ENCODE measurements around the gene SH3BP4. TPM values are rescaled to one million over a fixed set of nuclear protein-coding genes. Genes with fewer than 3 reads are reported as not detected.

The SH3BP4 gene
- total and polyA plus RNA-seq, 10 of the 15 experiments (the other 5 are each of a cell fraction or from before 2014, with no cell fraction given), result 0.03 to 0.36 TPM; not detected in 8

DNA sequence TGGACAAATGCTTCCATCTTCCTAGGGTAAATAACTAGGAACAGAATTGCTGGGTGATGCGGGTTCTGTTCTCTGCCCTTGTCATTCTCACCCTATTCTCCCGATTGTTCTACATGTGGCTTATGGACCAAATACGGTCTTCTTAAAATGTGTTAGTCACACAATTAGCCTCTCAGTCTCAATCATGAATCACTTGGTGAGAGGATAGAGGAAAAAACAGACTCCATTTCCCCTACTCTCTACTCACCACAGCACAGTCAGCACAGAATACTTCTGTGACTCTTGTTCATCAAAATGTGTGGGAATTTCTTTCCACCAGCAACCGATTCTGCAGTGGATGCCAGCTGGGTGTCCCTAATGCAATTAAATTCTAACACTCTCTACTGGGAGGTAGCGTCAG is 125.2 kb downstream of the SH3BP4 start (continued):
- TF ChIP-seq ZNF592 (IDR thresholded peaks at IDR 0.05) (no peak), SMAD5 (IDR thresholded peaks at IDR 0.05; ENCODE audit: low read depth) (no peak)

- H3K36me3 ChIP-seq (ENCODE audit: control insufficient read depth in 2 of 2, insufficient read depth in 2 of 2, low read length in 1 of 2), result no peaks in the 10 kb centered on the region
- no TSS peak for BruUV-seq (replicated peaks)
- H3K27ac ChIP-seq (ENCODE audit: control insufficient read depth, insufficient read depth), result no peak overlapping the region
- H3K4me1 ChIP-seq (ENCODE audit: control insufficient read depth, insufficient read depth, low read length), result no peaks in the 10 kb centered on the region
- no peak overlapping the region for H3K9ac ChIP-seq (ENCODE audit: control insufficient read depth, insufficient read depth, low read length)
- FAIRE-seq (no peak), ATAC-seq (no peak), DNase-seq (ENCODE audit: low read depth, low spot score) (no peak)
- no peaks in the 10 kb centered on the region; the same call in 2 of the 3 replicates for H3K9me3 ChIP-seq (replicated peaks; ENCODE audit: control insufficient read depth, insufficient read depth, low read length)
- ChIA-PET CTCF (no interaction called here), SMC1A (ENCODE audit: uncharacterized antibody, unreplicated experiment) (no interaction called here), RAD21 (ENCODE audit: unreplicated experiment) (no interaction called here), POLR2A (no interaction called here)
- no peak overlapping the region for H2AFZ ChIP-seq (ENCODE audit: control insufficient read depth, low read depth, low read length)
- H3K4me3 ChIP-seq, result no peak overlapping the region
- TF ChIP-seq SREBF1 (IDR thresholded peaks at IDR 0.05; ENCODE audit: low read length) (no peak), PRDM15 (CRISPR knock-in tag; IDR thresholded peaks at IDR 0.05) (no peak), SUPT20H (IDR thresholded peaks at IDR 0.05; ENCODE audit: borderline replicate concordance, control insufficient read depth, low read depth, low read length) (no peak), HDGF (IDR thresholded peaks at IDR 0.05) (no peak), RFX5 (IDR thresholded peaks at IDR 0.05; ENCODE audit: low read depth, low read length) (no peak), MEF2A (IDR thresholded peaks at IDR 0.05; ENCODE audit: insufficient read depth, low read depth, low read length) (no peak), NBN (IDR thresholded peaks at IDR 0.05) (no peak), ASH2L (IDR thresholded peaks at IDR 0.05; ENCODE audit: borderline replicate concordance, low read depth) (no peak)
- TF ChIP-seq, protein P1, sequence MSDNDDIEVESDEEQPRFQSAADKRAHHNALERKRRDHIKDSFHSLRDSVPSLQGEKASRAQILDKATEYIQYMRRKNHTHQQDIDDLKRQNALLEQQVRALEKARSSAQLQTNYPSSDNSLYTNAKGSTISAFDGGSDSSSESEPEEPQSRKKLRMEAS (IDR thresholded peaks at IDR 0.05; ENCODE audit: low read depth, low read length), result no peak
- 15% methylated on average over 4 of the region's 4 CpGs for WGBS (ENCODE audit: insufficient coverage, insufficient replicate concordance, low lambda C conversion rate, missing lambda C conversion rate)
- no peak overlapping the region for H3K4me2 ChIP-seq (ENCODE audit: control insufficient read depth, insufficient read depth)
- H4K20me1 ChIP-seq (ENCODE audit: control insufficient read depth, insufficient read depth), result no peaks in the 10 kb centered on the region
- no peaks in the 10 kb centered on the region for H3K27me3 ChIP-seq (replicated peaks in 1 of 2; ENCODE audit: control insufficient read depth in 2 of 2, insufficient read depth in 2 of 2, low read length in 1 of 2)
- intact Hi-C loops (cut with micrococcal nuclease; ENCODE audit: unreplicated experiment), result no loop called here
- in situ Hi-C loops (cut with MboI), result no loop called here
- no peaks in the 10 kb centered on the region for H3K79me2 ChIP-seq (ENCODE audit: control insufficient read depth, insufficient read depth, low read length)
Measured at GRCh38 chr2:235078182-235078581, 126.4 kb downstream of the SH3BP4 start.

Data from GM12878 (cell line).